Peyer's patch (tissue), 4 donors: ENCODE data around the gene NR0B2.

ENCODE experiments used
- POLR2A ChIP-seq, 2 donors: fragments of 450-650 bp; IDR thresholded peaks; one replicate each; pipeline ENCODE4 v1.5.1; 2017; ENCODE audit warnings: antibody characterized with exemption in 2 of 2, mild to moderate bottlenecking in 2 of 2, moderate library complexity in 2 of 2
- TF ChIP-seq, protein P1 (sequence below), 6 experiments: fragments of 450-650 bp in 4 of 6; fragments of 200-600 bp in 2 of 6; sonication (generic) in 1 of 6; IDR thresholded peaks; one replicate each; pipeline ENCODE4 v1.5.1; 2017 to 2019; ENCODE audit warnings: antibody characterized with exemption in 6 of 6, mild to moderate bottlenecking in 3 of 6, moderate library complexity in 1 of 6

DNA sequence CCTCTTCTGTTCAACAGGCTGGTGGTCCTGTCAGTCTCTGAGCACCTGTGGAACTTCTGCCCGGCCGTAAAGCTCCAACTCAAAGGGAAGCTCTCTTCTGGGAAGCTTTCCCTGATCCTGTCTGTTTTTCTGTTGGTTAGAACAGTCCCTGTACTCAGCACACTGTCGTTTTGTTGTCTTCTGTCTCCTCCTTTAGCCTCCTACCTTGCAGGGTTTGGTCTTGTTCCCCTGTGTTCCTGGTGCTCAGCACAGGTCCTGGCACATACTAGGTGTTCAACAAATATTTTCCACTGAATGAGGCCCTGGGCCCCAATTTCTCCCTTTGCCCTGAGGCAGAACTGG lies 46.8 kb upstream of the NR0B2 start:
- TF ChIP-seq, protein P1, sequence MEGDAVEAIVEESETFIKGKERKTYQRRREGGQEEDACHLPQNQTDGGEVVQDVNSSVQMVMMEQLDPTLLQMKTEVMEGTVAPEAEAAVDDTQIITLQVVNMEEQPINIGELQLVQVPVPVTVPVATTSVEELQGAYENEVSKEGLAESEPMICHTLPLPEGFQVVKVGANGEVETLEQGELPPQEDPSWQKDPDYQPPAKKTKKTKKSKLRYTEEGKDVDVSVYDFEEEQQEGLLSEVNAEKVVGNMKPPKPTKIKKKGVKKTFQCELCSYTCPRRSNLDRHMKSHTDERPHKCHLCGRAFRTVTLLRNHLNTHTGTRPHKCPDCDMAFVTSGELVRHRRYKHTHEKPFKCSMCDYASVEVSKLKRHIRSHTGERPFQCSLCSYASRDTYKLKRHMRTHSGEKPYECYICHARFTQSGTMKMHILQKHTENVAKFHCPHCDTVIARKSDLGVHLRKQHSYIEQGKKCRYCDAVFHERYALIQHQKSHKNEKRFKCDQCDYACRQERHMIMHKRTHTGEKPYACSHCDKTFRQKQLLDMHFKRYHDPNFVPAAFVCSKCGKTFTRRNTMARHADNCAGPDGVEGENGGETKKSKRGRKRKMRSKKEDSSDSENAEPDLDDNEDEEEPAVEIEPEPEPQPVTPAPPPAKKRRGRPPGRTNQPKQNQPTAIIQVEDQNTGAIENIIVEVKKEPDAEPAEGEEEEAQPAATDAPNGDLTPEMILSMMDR (IDR thresholded peaks at IDR 0.05) = no peak
- no peak for TF ChIP-seq POLR2A (IDR thresholded peaks at IDR 0.05)
